A673 (cell line): Measurements from ENCODE around the gene OXGR1.

ENCODE experiments used
- EZH2 ChIP-seq: fragments of 200-600 bp; sonication (generic); IDR thresholded peaks from 2 replicates; pipeline ENCODE4 v1.6.1; 2017; ENCODE audit warnings: borderline replicate concordance, low read depth, mild to moderate bottlenecking, mixed read lengths, antibody characterized with exemption, low read length; ENCODE audit not compliant: poor library complexity, severe bottlenecking
- TF ChIP-seq, protein P1 (sequence below): fragments of 300-800, 200-600 bp; sonication (generic); conservative IDR thresholded peaks from 2 replicates; pipeline ENCODE4 v1.5.1; 2017; ENCODE audit warnings: low read depth, mild to moderate bottlenecking, antibody characterized with exemption, low read length, moderate library complexity, mixed read lengths

GRCh38 chr13:96968027-96968426 lies 26.2 kb downstream of the OXGR1 start:
- TF ChIP-seq, protein P1, sequence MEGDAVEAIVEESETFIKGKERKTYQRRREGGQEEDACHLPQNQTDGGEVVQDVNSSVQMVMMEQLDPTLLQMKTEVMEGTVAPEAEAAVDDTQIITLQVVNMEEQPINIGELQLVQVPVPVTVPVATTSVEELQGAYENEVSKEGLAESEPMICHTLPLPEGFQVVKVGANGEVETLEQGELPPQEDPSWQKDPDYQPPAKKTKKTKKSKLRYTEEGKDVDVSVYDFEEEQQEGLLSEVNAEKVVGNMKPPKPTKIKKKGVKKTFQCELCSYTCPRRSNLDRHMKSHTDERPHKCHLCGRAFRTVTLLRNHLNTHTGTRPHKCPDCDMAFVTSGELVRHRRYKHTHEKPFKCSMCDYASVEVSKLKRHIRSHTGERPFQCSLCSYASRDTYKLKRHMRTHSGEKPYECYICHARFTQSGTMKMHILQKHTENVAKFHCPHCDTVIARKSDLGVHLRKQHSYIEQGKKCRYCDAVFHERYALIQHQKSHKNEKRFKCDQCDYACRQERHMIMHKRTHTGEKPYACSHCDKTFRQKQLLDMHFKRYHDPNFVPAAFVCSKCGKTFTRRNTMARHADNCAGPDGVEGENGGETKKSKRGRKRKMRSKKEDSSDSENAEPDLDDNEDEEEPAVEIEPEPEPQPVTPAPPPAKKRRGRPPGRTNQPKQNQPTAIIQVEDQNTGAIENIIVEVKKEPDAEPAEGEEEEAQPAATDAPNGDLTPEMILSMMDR, result no peak
- TF ChIP-seq EZH2, result no peak
